ENCODE data around the gene CAMK2A. TPM values are rescaled to one million over a fixed set of nuclear protein-coding genes. Genes with fewer than 3 reads are reported as not detected.

The CAMK2A gene
- total and polyA plus RNA-seq, 2 of the 4 experiments (the other 2 are of a cell fraction), result 0.18 to 0.19 TPM

- ChIA-PET POLR2A (ENCODE audit: unreplicated experiment) (no interaction called here), CTCF (no interaction called here)
- no peak overlapping the region; the same call in 1 of the 2 replicates for H2AK5ac ChIP-seq (ENCODE audit: low read depth, low read length)
- no peak overlapping the region; the same call in 1 of the 2 replicates for H3K18ac ChIP-seq (ENCODE audit: low read depth, low read length)
- dilution Hi-C loops (cut with HindIII; ENCODE audit: low sequenced_read_pairs, unreplicated experiment) (no loop called here), intact Hi-C loops (cut with micrococcal nuclease) (no loop called here), in situ Hi-C loops (cut with MboI; ENCODE audit: low sequenced_read_pairs) (no loop called here)
- H3K9me3 ChIP-seq (ENCODE audit: control insufficient read depth, insufficient read depth, low read length), result no peaks in the 10 kb centered on the region
- peak overlapping the region; percentile 19; the same call in 1 of the 2 replicates for H2BK120ac ChIP-seq (ENCODE audit: low read depth, low read length)
- DNase-seq (no peak), ATAC-seq (ENCODE audit: low read depth) (peak; percentile 39)
- peaks cover 3% of the 10 kb centered on the region; the same call in 1 of the 2 replicates for H3K27me3 ChIP-seq (ENCODE audit: control insufficient read depth, insufficient read depth, low read length)
- H2BK15ac ChIP-seq (ENCODE audit: low read depth, low read length), result no peak overlapping the region
- no peak overlapping the region for H3K27ac ChIP-seq (ENCODE audit: insufficient read depth, low read length)
- H2BK20ac ChIP-seq (ENCODE audit: low read depth, low read length), result no peak overlapping the region
- 0 out of 4 replicates have a peak overlapping the region, but pooled peaks of 1 of the 2 experiments have one; percentile 34 for H4K8ac ChIP-seq (ENCODE audit: low read depth in 2 of 2, low read length in 2 of 2)
- peak overlapping the region; percentile 25; the same call in 1 of the 2 replicates for H3K14ac ChIP-seq (replicated peaks; ENCODE audit: low read depth, low read length)
- WGBS, 2 experiments (ENCODE audit: extremely low coverage in 2 of 2, insufficient read length in 1 of 2), result no CpG with 5 or more reads among the region's 2 CpGs
- H3K4me2 ChIP-seq (ENCODE audit: low read depth, low read length), result no peak overlapping the region; the same call in 1 of the 2 replicates
- no TSS peak for BruUV-seq (replicated peaks)
- H3K9me1 ChIP-seq (ENCODE audit: insufficient read depth, low read length), result peaks cover 14% of the 10 kb centered on the region
- TF ChIP-seq NFE2L2 (IDR thresholded peaks at IDR 0.05; ENCODE audit: low read depth, low read length) (no peak), BHLHE40 (IDR thresholded peaks at IDR 0.05; ENCODE audit: low read depth, low read length) (no peak), RAD21 (IDR thresholded peaks at IDR 0.05; ENCODE audit: low read length) (no peak), RFX5 (IDR thresholded peaks at IDR 0.05; ENCODE audit: low read depth, low read length) (no peak), FOS (IDR thresholded peaks at IDR 0.05; ENCODE audit: low read depth, low read length) (no peak), ELK1 (IDR thresholded peaks at IDR 0.05; ENCODE audit: borderline replicate concordance, low read depth, low read length) (no peak), SMC3 (IDR thresholded peaks at IDR 0.05; ENCODE audit: low read depth, low read length) (no peak), CEBPB (IDR thresholded peaks at IDR 0.05; ENCODE audit: low read depth, low read length) (no peak), POLR2A (IDR thresholded peaks at IDR 0.05; ENCODE audit: low read depth, low read length) (no peak), USF2 (IDR thresholded peaks at IDR 0.05; ENCODE audit: low read depth, low read length) (no peak), MAZ (IDR thresholded peaks at IDR 0.05; ENCODE audit: borderline replicate concordance, low read depth, low read length) (no peak), CTCF (conservative IDR thresholded peaks at IDR 0.05; ENCODE audit: low read depth, low read length) (no peak), CHD1 (IDR thresholded peaks at IDR 0.05; ENCODE audit: low read depth, low read length) (no peak), MXI1 (IDR thresholded peaks at IDR 0.05; ENCODE audit: borderline replicate concordance, low read depth, low read length) (no peak), MAFK (IDR thresholded peaks at IDR 0.05; ENCODE audit: low read depth, low read length) (no peak), RCOR1 (IDR thresholded peaks at IDR 0.05; ENCODE audit: insufficient replicate concordance, low read length) (no peak)
- H3K9ac ChIP-seq (ENCODE audit: low read depth, low read length), result no peak overlapping the region
- no peak overlapping the region for H2AK9ac ChIP-seq (replicated peaks; ENCODE audit: low read depth, low read length, poor library complexity)
- H2AFZ ChIP-seq (replicated peaks; ENCODE audit: low read length, poor library complexity), result no peak overlapping the region
- H4K91ac ChIP-seq (ENCODE audit: insufficient read depth, low read depth, low read length), result peak overlapping the region; percentile 1; the same call in 1 of the 2 replicates
- no peak overlapping the region for H2BK5ac ChIP-seq (ENCODE audit: low read depth, low read length, poor library complexity, severe bottlenecking)
- H3K4me3 ChIP-seq (ENCODE audit: insufficient read depth, low read depth, low read length), result no peak overlapping the region
- H3K79me1 ChIP-seq (ENCODE audit: low read depth in 1 of 2, low read length in 2 of 2), result no peaks in the 10 kb centered on the region
- H4K5ac ChIP-seq (ENCODE audit: low read depth, low read length), result no peak overlapping the region
- H3K4ac ChIP-seq (ENCODE audit: low read depth, low read length), result peak overlapping the region; percentile 20; the same call in 1 of the 2 replicates
- H4K20me1 ChIP-seq (ENCODE audit: insufficient read depth, low read length), result no peaks in the 10 kb centered on the region
- no peak overlapping the region; the same call in 1 of the 2 replicates for H3K23ac ChIP-seq (ENCODE audit: low read depth, low read length)
- H3K4me1 ChIP-seq (ENCODE audit: control insufficient read depth, insufficient read depth, low read length), result peaks cover 5% of the 10 kb centered on the region
- no peaks in the 10 kb centered on the region for H3K36me3 ChIP-seq (ENCODE audit: control insufficient read depth, insufficient read depth, low read length)
- no peak overlapping the region for H3K56ac ChIP-seq (ENCODE audit: extremely low read depth, insufficient read depth, low read length)
Observed at GRCh38 chr5:150326707-150327106, 37.1 kb upstream of the CAMK2A start.

All from IMR-90 (cell line).